HG02938 (cell line): ENCODE measurements around the gene SHLD2.
"Not testable (repeated sequence)": the region's sequence is repeated elsewhere in the genome, so short reads cannot be mapped to it uniquely, and the experiment has no call there.

ENCODE experiments used
- ATAC-seq: cut with Tn5 transposase; IDR thresholded peaks from one replicate; pipeline ENCODE4 v1.9.1; 2021; ENCODE audit warnings: mild to moderate bottlenecking, moderate library complexity; ENCODE audit not compliant: unreplicated experiment

Gene SHLD2

GRCh38 chr10:87137478-87137877, 42.5 kb downstream of the SHLD2 start:
- ATAC-seq = not testable (repeated sequence)

GRCh38 chr10:87142230-87143108, 47.5 kb downstream of the SHLD2 start:
- ATAC-seq = not testable (repeated sequence)

- ATAC-seq = not testable (repeated sequence)
Observed at GRCh38 chr10:87143109-87143418, 48.1 kb downstream of the SHLD2 start.

- ATAC-seq = not testable (repeated sequence)
Observed at GRCh38 chr10:87145598-87145997, 50.6 kb downstream of the SHLD2 start.

GRCh38 chr10:87149020-87149609, 54.1 kb downstream of the SHLD2 start:
- ATAC-seq = not testable (repeated sequence)

- not testable (repeated sequence) for ATAC-seq
Observed at GRCh38 chr10:87151516-87151915, 56.5 kb downstream of the SHLD2 start.

- ATAC-seq = not testable (repeated sequence)
Observed at GRCh38 chr10:87156841-87157240, 61.8 kb downstream of the SHLD2 start.

GRCh38 chr10:87157821-87158220, 62.8 kb downstream of the SHLD2 start:
- ATAC-seq = not testable (repeated sequence)

GRCh38 chr10:87162703-87163293, 67.8 kb downstream of the SHLD2 start:
- not testable (repeated sequence) for ATAC-seq

- ATAC-seq = not testable (repeated sequence)
Observed at GRCh38 chr10:87163414-87163813, 68.4 kb downstream of the SHLD2 start.

GRCh38 chr10:87169857-87170256, 74.9 kb downstream of the SHLD2 start:
- ATAC-seq = not testable (repeated sequence)

GRCh38 chr10:87170705-87171104, 75.7 kb downstream of the SHLD2 start:
- ATAC-seq = not testable (repeated sequence)

GRCh38 chr10:87171670-87172069, 76.7 kb downstream of the SHLD2 start:
- ATAC-seq = not testable (repeated sequence)

- not testable (repeated sequence) for ATAC-seq
Observed at GRCh38 chr10:87172178-87172577, 77.2 kb downstream of the SHLD2 start.

GRCh38 chr10:87177587-87177986, 82.6 kb downstream of the SHLD2 start:
- ATAC-seq = not testable (repeated sequence)

- not testable (repeated sequence) for ATAC-seq
Observed at GRCh38 chr10:87184421-87184820, 89.4 kb downstream of the SHLD2 start.

- ATAC-seq = not testable (repeated sequence)
Observed at GRCh38 chr10:87186016-87186415, 91.0 kb downstream of the SHLD2 start.

GRCh38 chr10:87187573-87187972, 92.6 kb downstream of the SHLD2 start:
- not testable (repeated sequence) for ATAC-seq

GRCh38 chr10:87191841-87192240, 96.8 kb downstream of the SHLD2 start:
- ATAC-seq = not testable (repeated sequence)

- not testable (repeated sequence) for ATAC-seq
Observed at GRCh38 chr10:87200924-87201323, 105.9 kb downstream of the SHLD2 start.

- ATAC-seq = not testable (repeated sequence)
Observed at GRCh38 chr10:87204801-87205200, 109.8 kb downstream of the SHLD2 start.

GRCh38 chr10:87206922-87207321, 111.9 kb downstream of the SHLD2 start:
- ATAC-seq = not testable (repeated sequence)
